Stimulated activated CD8-positive, alpha-beta memory T cell treated with anti-CD3 and anti-CD28 coated beads, Interleukin-12 subunit alpha, Interleukin-12 subunit beta, amount 100 ng/mL, for 24 hours (primary cell): Measurements from ENCODE around the gene IBA57.
A peak's percentile ranks its signal among the peaks of the same experiment; 100 is the strongest.
"Not testable (repeated sequence)": the region's sequence is repeated elsewhere in the genome, so short reads cannot be mapped to it uniquely, and the experiment has no call there.

Experiments used
- DNase-seq: peaks from one replicate; pipeline ENCODE4 v3.0.0-alpha.2; 2020; ENCODE audit errors: extremely low read depth

IBA57 gene

GRCh38 chr1:228212966-228213844 is 47.6 kb downstream of the IBA57 start:
- DNase-seq: peak; percentile 81

- DNase-seq: no peak
Measured at GRCh38 chr1:228213917-228214808, 48.6 kb downstream of the IBA57 start.

GRCh38 chr1:228214921-228215662 is 49.5 kb downstream of the IBA57 start:
- no peak for DNase-seq

- no peak for DNase-seq
Measured at GRCh38 chr1:228215663-228216116, 50.1 kb downstream of the IBA57 start.

GRCh38 chr1:228216371-228217320 is 51.0 kb downstream of the IBA57 start:
- DNase-seq: no peak

- DNase-seq: no peak
Measured at GRCh38 chr1:228217551-228218344, 52.1 kb downstream of the IBA57 start.

- no peak for DNase-seq
Measured at GRCh38 chr1:228218513-228219244, 53.1 kb downstream of the IBA57 start.

- DNase-seq: no peak
Measured at GRCh38 chr1:228219245-228219961, 53.8 kb downstream of the IBA57 start.

GRCh38 chr1:228219962-228220780 is 54.6 kb downstream of the IBA57 start:
- DNase-seq: no peak

- DNase-seq: not testable (repeated sequence)
Measured at GRCh38 chr1:228221097-228221496, 55.5 kb downstream of the IBA57 start.

GRCh38 chr1:228222548-228222947 is 56.9 kb downstream of the IBA57 start:
- DNase-seq: no peak

GRCh38 chr1:228224198-228225164 is 58.9 kb downstream of the IBA57 start:
- no peak for DNase-seq

GRCh38 chr1:228225165-228225710 is 59.6 kb downstream of the IBA57 start:
- no peak for DNase-seq

GRCh38 chr1:228225740-228226139 is 60.1 kb downstream of the IBA57 start:
- no peak for DNase-seq

GRCh38 chr1:228226141-228226874 is 60.7 kb downstream of the IBA57 start:
- no peak for DNase-seq
